Renal cortex interstitium (tissue), 11 donors: Measurements from ENCODE around the gene LIMK1. TPM values are rescaled to one million over a fixed set of nuclear protein-coding genes. Genes with fewer than 3 reads are reported as not detected.
"Not testable (repeated sequence)": the region's sequence is repeated elsewhere in the genome, so short reads cannot be mapped to it uniquely, and the experiment has no call there.

Experiments
- DNase-seq, 11 donors: peaks; one replicate each; pipeline ENCODE4 v3.0.0-alpha.2; 2013; ENCODE audit warnings: low read depth in 9 of 11, low spot score in 4 of 11; ENCODE audit errors: extremely low read depth in 1 of 11
- polyA plus RNA-seq, 3 donors: library from polyadenylated mRNA; unstranded; fragments of 120-200 nt; gene quantifications; one replicate each; pipeline ENCODE4 v1.2.1, GENCODE V29; 2013; ENCODE audit not compliant: insufficient read length in 3 of 3

LIMK1 gene
- polyA plus RNA-seq, 3 donors: 18.3 to 26.6 (median 25.1) TPM

- peak in 1 of 11 donors; percentile 30 for DNase-seq
Measured at GRCh38 chr7:74101061-74101681, 17.6 kb downstream of the LIMK1 start.

- DNase-seq: no peak
Measured at GRCh38 chr7:74103219-74103772, 19.7 kb downstream of the LIMK1 start.

- peak in 6 of 11 donors; percentile 16 to 34 (median 32) for DNase-seq
Measured at GRCh38 chr7:74104702-74105101, 21.1 kb downstream of the LIMK1 start.

- DNase-seq: no peak
Measured at GRCh38 chr7:74105992-74106391, 22.4 kb downstream of the LIMK1 start.

GRCh38 chr7:74106846-74107245 lies 23.2 kb downstream of the LIMK1 start:
- DNase-seq: no peak

GRCh38 chr7:74115326-74115725 lies 31.7 kb downstream of the LIMK1 start:
- DNase-seq: no peak

- no peak for DNase-seq
Measured at GRCh38 chr7:74116356-74116755, 32.8 kb downstream of the LIMK1 start.

- no peak for DNase-seq
Measured at GRCh38 chr7:74119831-74120230, 36.2 kb downstream of the LIMK1 start.

GRCh38 chr7:74121401-74122249 lies 38.0 kb downstream of the LIMK1 start:
- no peak for DNase-seq

- DNase-seq: not testable (repeated sequence)
Measured at GRCh38 chr7:74123892-74124291, 40.3 kb downstream of the LIMK1 start.

GRCh38 chr7:74126220-74126880 lies 42.7 kb downstream of the LIMK1 start:
- DNase-seq: no peak

- DNase-seq: no peak
Measured at GRCh38 chr7:74129887-74130286, 46.3 kb downstream of the LIMK1 start.

- no peak for DNase-seq
Measured at GRCh38 chr7:74130518-74130917, 46.9 kb downstream of the LIMK1 start.

GRCh38 chr7:74134117-74134620 lies 50.6 kb downstream of the LIMK1 start:
- DNase-seq: no peak

- DNase-seq: no peak
Measured at GRCh38 chr7:74138334-74138867, 54.8 kb downstream of the LIMK1 start.

GRCh38 chr7:74138945-74139843 lies 55.6 kb downstream of the LIMK1 start:
- no peak for DNase-seq

GRCh38 chr7:74141705-74142104 lies 58.1 kb downstream of the LIMK1 start:
- no peak for DNase-seq

GRCh38 chr7:74143383-74143782 lies 59.8 kb downstream of the LIMK1 start:
- no peak for DNase-seq
